GM23248 (cell line): ENCODE measurements around the gene FMN2. TPM values are rescaled to one million over a fixed set of nuclear protein-coding genes. Genes with fewer than 3 reads are reported as not detected.

Experiments
- DNase-seq: peaks from one replicate; pipeline ENCODE4 v3.0.0-alpha.2; 2015
- H2AFZ ChIP-seq: fragments of 200-600 bp; sonication (generic); 2 replicates; pipeline ENCODE4 v1.6.1; 2016; ENCODE audit warnings: antibody characterized with exemption
- H3F3A ChIP-seq: fragments of 200-600 bp; sonication (generic); 2 replicates; pipeline ENCODE4 v1.6.1; 2016; ENCODE audit warnings: mild to moderate bottlenecking, antibody characterized with exemption, mixed run types; ENCODE audit not compliant: insufficient read depth
- H3K27ac ChIP-seq: fragments of 200-600 bp; sonication (generic); 2 replicates; pipeline ENCODE4 v1.5.1; 2016; ENCODE audit warnings: mild to moderate bottlenecking
- H3K27me3 ChIP-seq: fragments of 200-600 bp; sonication (generic); replicated peaks from 2 replicates; pipeline ENCODE4 v1.6.1; 2016; ENCODE audit warnings: mild to moderate bottlenecking; ENCODE audit not compliant: insufficient read depth
- H3K36me3 ChIP-seq: fragments of 200-600 bp; sonication (generic); 2 replicates; pipeline ENCODE4 v1.6.1; 2016; ENCODE audit warnings: low read depth, mild to moderate bottlenecking
- H3K4me1 ChIP-seq: fragments of 200-600 bp; sonication (generic); 2 replicates; pipeline ENCODE4 v1.6.1; 2016; ENCODE audit warnings: mild to moderate bottlenecking; ENCODE audit not compliant: insufficient read depth
- H3K4me2 ChIP-seq: fragments of 200-600 bp; sonication (generic); one replicate; pipeline ENCODE4 v1.6.1; 2016; ENCODE audit warnings: mild to moderate bottlenecking; ENCODE audit not compliant: unreplicated experiment
- H3K4me3 ChIP-seq: fragments of 200-600 bp; sonication (generic); 2 replicates; pipeline ENCODE4 v1.5.1; 2016; ENCODE audit warnings: mild to moderate bottlenecking
- H3K79me2 ChIP-seq: fragments of 200-600 bp; sonication (generic); 2 replicates; pipeline ENCODE4 v1.6.1; 2016; ENCODE audit warnings: mild to moderate bottlenecking; ENCODE audit not compliant: insufficient read depth
- H3K9ac ChIP-seq: fragments of 200-600 bp; sonication (generic); 2 replicates; pipeline ENCODE4 v1.6.1; 2016; ENCODE audit warnings: mild to moderate bottlenecking
- H3K9me2 ChIP-seq: fragments of 200-600 bp; sonication (generic); 2 replicates; pipeline ENCODE4 v1.6.1; 2016; ENCODE audit warnings: mixed run types, mild to moderate bottlenecking, moderate library complexity; ENCODE audit not compliant: insufficient read depth
- H3K9me3 ChIP-seq: fragments of 200-600 bp; sonication (generic); one replicate; pipeline ENCODE4 v1.6.1; 2017; ENCODE audit warnings: low read depth
- H4K20me1 ChIP-seq: fragments of 200-600 bp; sonication (generic); 2 replicates; pipeline ENCODE4 v1.6.0; 2016; ENCODE audit not compliant: insufficient read depth
- EZH2 ChIP-seq: fragments of 200-600 bp; sonication (generic); IDR thresholded peaks from 2 replicates; pipeline ENCODE4 v1.6.1; 2018; ENCODE audit warnings: antibody characterized with exemption, mild to moderate bottlenecking; ENCODE audit not compliant: insufficient read depth, poor library complexity, severe bottlenecking
- EZH2phosphoT487 ChIP-seq: fragments of 200-600 bp; sonication (generic); IDR thresholded peaks from 2 replicates; pipeline ENCODE4 v1.6.1; 2018; ENCODE audit warnings: antibody characterized with exemption, moderate library complexity, mild to moderate bottlenecking, low read depth; ENCODE audit not compliant: insufficient read depth
- WGBS, 2 experiments: methylation state at CpG; one replicate each; pipeline ENCODE4 v1.1.6; 2015 to 2017; ENCODE audit warnings: low lambda C conversion rate in 2 of 2, low coverage in 1 of 2; ENCODE audit errors: missing lambda C conversion rate in 2 of 2; 5-methylcytosine and 5-hydroxymethylcytosine counted together
- in situ Hi-C: fragments of 300-500 bp; cut with MboI; formaldehyde crosslinking; loops from 2 replicates; pipeline ENCODE4 v1.15.0; 2020
- polyA plus RNA-seq: library from polyadenylated mRNA; unstranded; fragments of >200 nt; fragmentation: Nextera tagmentation; extraction: Ambion mirVana; gene quantifications from 2 replicates; pipeline ENCODE4 v1.2.1, GENCODE V29; 2016
- total RNA-seq: library from RNA; depleted of rRNA; stranded (reverse); fragments of >200 nt; shearing (Covaris generic); gene quantifications from 2 replicates; pipeline ENCODE4 v1.2.3, GENCODE V29; 2014

The FMN2 gene
- total and polyA plus RNA-seq, 2 experiments from 2014 or later = 78.2 to 114 TPM

- Histone ChIP-seq H3K9me3 (no peaks in the 10 kb centered on the region), H3K9me2 (no peaks in the 10 kb centered on the region), H3K4me2 (no peak overlapping the region), H3F3A (peaks cover 51% of the 10 kb centered on the region), H3K4me1 (peaks cover 44% of the 10 kb centered on the region), H4K20me1 (no peaks in the 10 kb centered on the region), H3K27me3 (no peaks in the 10 kb centered on the region), H3K36me3 (no peaks in the 10 kb centered on the region; the same call in 1 of the 2 replicates), H2AFZ (no peak overlapping the region), H3K4me3 (no peak overlapping the region), H3K79me2 (no peaks in the 10 kb centered on the region), H3K9ac (no peak overlapping the region), H3K27ac (peak overlapping the region; percentile 10)
- TF ChIP-seq EZH2 (no peak), EZH2phosphoT487 (no peak)
- in situ Hi-C loops = loop anchor here (10.0 to 25.0 kb wide), 2 partner anchors 501 to 643 kb away; no protein-coding TSS in a partner anchor
- WGBS, 2 experiments = 87% methylated on average over 2 of the region's 2 CpGs
- DNase-seq = peak; percentile 76
Measured at GRCh38 chr1:240194120-240194519, 102.4 kb downstream of the FMN2 start.

- no peak overlapping the region for H3K27ac ChIP-seq
- peaks cover 13% of the 10 kb centered on the region for H3F3A ChIP-seq
- no peak for DNase-seq
- H3K79me2 ChIP-seq = no peaks in the 10 kb centered on the region
- H4K20me1 ChIP-seq = no peaks in the 10 kb centered on the region
- no peaks in the 10 kb centered on the region for H3K27me3 ChIP-seq
- in situ Hi-C loops = loop anchor here (10.0 to 25.0 kb wide), 2 partner anchors 496 to 639 kb away; no protein-coding TSS in a partner anchor
- H2AFZ ChIP-seq = no peak overlapping the region
- no peaks in the 10 kb centered on the region for H3K9me3 ChIP-seq
- 97 to 98% methylated on average over 4 of the region's 4 CpGs for WGBS, 2 experiments
- no peak overlapping the region for H3K4me3 ChIP-seq
- H3K4me1 ChIP-seq = peaks cover 13% of the 10 kb centered on the region
- no peak overlapping the region for H3K4me2 ChIP-seq
- no peak overlapping the region for H3K9ac ChIP-seq
- TF ChIP-seq EZH2phosphoT487 (no peak), EZH2 (no peak)
- no peaks in the 10 kb centered on the region for H3K9me2 ChIP-seq
- peaks cover 18% of the 10 kb centered on the region; the same call in 1 of the 2 replicates for H3K36me3 ChIP-seq
Measured at GRCh38 chr1:240198376-240198775, 106.7 kb downstream of the FMN2 start.

GRCh38 chr1:240199758-240200645 lies 108.3 kb downstream of the FMN2 start:
- H3K9me2 ChIP-seq = no peaks in the 10 kb centered on the region
- no peak overlapping the region for H3K4me3 ChIP-seq
- H3K4me2 ChIP-seq = no peak overlapping the region
- 88 to 96% methylated on average over 9 of the region's 9 CpGs for WGBS, 2 experiments
- no peaks in the 10 kb centered on the region for H4K20me1 ChIP-seq
- no peaks in the 10 kb centered on the region for H3K79me2 ChIP-seq
- H3K9ac ChIP-seq = no peak overlapping the region
- in situ Hi-C loops = loop anchor here (10.0 to 25.0 kb wide), 2 partner anchors 495 to 637 kb away; no protein-coding TSS in a partner anchor
- H2AFZ ChIP-seq = no peak overlapping the region
- no peak overlapping the region for H3K27ac ChIP-seq
- no peaks in the 10 kb centered on the region for H3K27me3 ChIP-seq
- H3K9me3 ChIP-seq = no peaks in the 10 kb centered on the region
- DNase-seq = no peak
- H3F3A ChIP-seq = no peaks in the 10 kb centered on the region
- peaks cover 19% of the 10 kb centered on the region; the same call in 1 of the 2 replicates for H3K36me3 ChIP-seq
- no peaks in the 10 kb centered on the region for H3K4me1 ChIP-seq
- TF ChIP-seq EZH2 (no peak), EZH2phosphoT487 (no peak)

- in situ Hi-C loops = no loop called here
Measured at GRCh38 chr1:240201931-240202330, 110.2 kb downstream of the FMN2 start.

More at GRCh38 chr1:240201931-240202330, 110.2 kb downstream of the FMN2 start:
- Histone ChIP-seq H3K27me3 (no peaks in the 10 kb centered on the region), H3K4me3 (no peak overlapping the region), H4K20me1 (no peaks in the 10 kb centered on the region), H3K4me2 (no peak overlapping the region), H3K9me3 (no peaks in the 10 kb centered on the region), H3F3A (no peaks in the 10 kb centered on the region), H3K27ac (no peak overlapping the region), H2AFZ (no peak overlapping the region), H3K79me2 (no peaks in the 10 kb centered on the region), H3K36me3 (peaks cover 19% of the 10 kb centered on the region; the same call in 1 of the 2 replicates), H3K9ac (no peak overlapping the region), H3K4me1 (no peaks in the 10 kb centered on the region), H3K9me2 (no peaks in the 10 kb centered on the region)
- no peak for DNase-seq
- no peak for TF ChIP-seq EZH2
- TF ChIP-seq EZH2phosphoT487 = no peak
- 95 to 98% methylated on average over 4 of the region's 4 CpGs for WGBS, 2 experiments
